ENCODE results near the gene MOG.

DNA sequence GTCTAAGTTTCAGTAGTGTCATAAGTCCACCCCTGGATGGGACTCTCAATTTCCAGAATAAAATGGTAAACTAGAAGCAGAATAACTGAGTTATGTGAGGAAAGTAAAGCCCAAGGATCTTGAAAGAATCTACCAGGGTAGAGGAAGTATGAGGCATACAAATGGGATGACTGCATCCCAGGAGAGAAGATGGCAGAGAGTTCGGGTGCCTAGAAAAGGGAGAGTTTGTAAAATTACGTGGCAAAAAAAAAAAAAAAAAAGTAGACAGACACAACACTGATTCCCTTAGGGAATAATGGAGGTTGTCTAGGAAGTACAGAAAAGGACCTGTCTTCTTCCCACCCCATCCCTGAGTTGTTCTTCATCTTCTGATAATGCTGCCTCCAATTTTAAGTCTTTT lies 27.3 kb upstream of the MOG start:
- TF ChIP-seq POLR2A (IDR thresholded peaks at IDR 0.05; ENCODE audit: extremely low read depth, insufficient read length), result no peak
- TF ChIP-seq, protein P1, sequence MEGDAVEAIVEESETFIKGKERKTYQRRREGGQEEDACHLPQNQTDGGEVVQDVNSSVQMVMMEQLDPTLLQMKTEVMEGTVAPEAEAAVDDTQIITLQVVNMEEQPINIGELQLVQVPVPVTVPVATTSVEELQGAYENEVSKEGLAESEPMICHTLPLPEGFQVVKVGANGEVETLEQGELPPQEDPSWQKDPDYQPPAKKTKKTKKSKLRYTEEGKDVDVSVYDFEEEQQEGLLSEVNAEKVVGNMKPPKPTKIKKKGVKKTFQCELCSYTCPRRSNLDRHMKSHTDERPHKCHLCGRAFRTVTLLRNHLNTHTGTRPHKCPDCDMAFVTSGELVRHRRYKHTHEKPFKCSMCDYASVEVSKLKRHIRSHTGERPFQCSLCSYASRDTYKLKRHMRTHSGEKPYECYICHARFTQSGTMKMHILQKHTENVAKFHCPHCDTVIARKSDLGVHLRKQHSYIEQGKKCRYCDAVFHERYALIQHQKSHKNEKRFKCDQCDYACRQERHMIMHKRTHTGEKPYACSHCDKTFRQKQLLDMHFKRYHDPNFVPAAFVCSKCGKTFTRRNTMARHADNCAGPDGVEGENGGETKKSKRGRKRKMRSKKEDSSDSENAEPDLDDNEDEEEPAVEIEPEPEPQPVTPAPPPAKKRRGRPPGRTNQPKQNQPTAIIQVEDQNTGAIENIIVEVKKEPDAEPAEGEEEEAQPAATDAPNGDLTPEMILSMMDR (IDR thresholded peaks at IDR 0.05; ENCODE audit: low read depth, low read length), result no peak
- TF ChIP-seq MAX (IDR thresholded peaks at IDR 0.05; ENCODE audit: low read depth, low read length), result no peak
